Lower leg skin (tissue), 3 donors: ENCODE data around the gene IRAK3.

Experiments used
- POLR2A ChIP-seq, 2 donors: fragments of 450-650 bp; IDR thresholded peaks; one replicate each; pipeline ENCODE4 v1.6.1; 2016 to 2017; ENCODE audit warnings: antibody characterized with exemption in 2 of 2, mild to moderate bottlenecking in 1 of 2, moderate library complexity in 1 of 2
- TF ChIP-seq, protein P1 (sequence below), 3 donors: fragments of 450-650 bp; IDR thresholded peaks; one replicate each; pipeline ENCODE4 v1.5.1; 2016; ENCODE audit warnings: antibody characterized with exemption in 3 of 3, mild to moderate bottlenecking in 3 of 3, moderate library complexity in 2 of 3

DNA sequence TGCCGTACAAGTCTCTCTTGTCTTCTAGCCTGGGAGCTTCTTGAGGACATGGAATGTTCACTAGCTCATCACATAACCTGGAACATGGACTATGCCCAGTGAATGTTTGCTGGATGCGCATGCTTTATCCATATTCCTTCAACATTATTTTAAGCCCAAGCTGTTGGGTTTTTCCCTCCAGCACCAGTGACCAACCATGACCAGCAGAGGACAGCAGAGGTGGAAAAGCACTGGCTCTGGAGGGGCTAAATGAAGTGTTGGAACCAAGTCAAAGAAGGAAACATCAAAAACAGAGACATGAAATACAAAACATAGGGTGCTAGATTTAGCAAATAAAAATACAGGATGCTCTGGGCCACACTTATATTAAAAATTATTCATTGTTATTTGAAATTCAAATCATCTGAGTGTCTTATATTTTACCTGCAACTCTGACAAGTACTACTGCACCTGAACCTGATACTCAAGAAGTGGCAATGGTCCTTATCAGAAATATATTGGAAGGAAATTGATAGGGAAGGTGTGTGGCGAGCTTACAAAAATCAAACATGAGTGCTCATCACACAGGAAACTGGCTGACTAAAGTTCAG, 90.2 kb downstream of the IRAK3 start:
- TF ChIP-seq, protein P1, sequence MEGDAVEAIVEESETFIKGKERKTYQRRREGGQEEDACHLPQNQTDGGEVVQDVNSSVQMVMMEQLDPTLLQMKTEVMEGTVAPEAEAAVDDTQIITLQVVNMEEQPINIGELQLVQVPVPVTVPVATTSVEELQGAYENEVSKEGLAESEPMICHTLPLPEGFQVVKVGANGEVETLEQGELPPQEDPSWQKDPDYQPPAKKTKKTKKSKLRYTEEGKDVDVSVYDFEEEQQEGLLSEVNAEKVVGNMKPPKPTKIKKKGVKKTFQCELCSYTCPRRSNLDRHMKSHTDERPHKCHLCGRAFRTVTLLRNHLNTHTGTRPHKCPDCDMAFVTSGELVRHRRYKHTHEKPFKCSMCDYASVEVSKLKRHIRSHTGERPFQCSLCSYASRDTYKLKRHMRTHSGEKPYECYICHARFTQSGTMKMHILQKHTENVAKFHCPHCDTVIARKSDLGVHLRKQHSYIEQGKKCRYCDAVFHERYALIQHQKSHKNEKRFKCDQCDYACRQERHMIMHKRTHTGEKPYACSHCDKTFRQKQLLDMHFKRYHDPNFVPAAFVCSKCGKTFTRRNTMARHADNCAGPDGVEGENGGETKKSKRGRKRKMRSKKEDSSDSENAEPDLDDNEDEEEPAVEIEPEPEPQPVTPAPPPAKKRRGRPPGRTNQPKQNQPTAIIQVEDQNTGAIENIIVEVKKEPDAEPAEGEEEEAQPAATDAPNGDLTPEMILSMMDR (IDR thresholded peaks at IDR 0.05), result no peak
- TF ChIP-seq POLR2A (IDR thresholded peaks at IDR 0.05), result no peak
